Measurements from ENCODE around the gene CCDC196.

CCDC196 gene

GRCh38 chr14:66453469-66453868 lies 32.7 kb upstream of the CCDC196 start:
- in situ Hi-C loops (cut with MboI; ENCODE audit: low sequenced_read_pairs, unreplicated experiment) = no loop called here
- TF ChIP-seq CTCF (IDR thresholded peaks at IDR 0.05; ENCODE audit: borderline replicate concordance, control extremely low read depth, extremely low read depth, insufficient read depth, missing control alignments) = no peak
- DNase-seq (ENCODE audit: low spot score) = no peak

- no peak for TF ChIP-seq CTCF (IDR thresholded peaks at IDR 0.05; ENCODE audit: borderline replicate concordance, control extremely low read depth, extremely low read depth, insufficient read depth, missing control alignments)
- DNase-seq (ENCODE audit: low spot score) = no peak
- in situ Hi-C loops (cut with MboI; ENCODE audit: low sequenced_read_pairs, unreplicated experiment) = no loop called here
Measured at GRCh38 chr14:66459603-66460002, 26.6 kb upstream of the CCDC196 start.

- DNase-seq (ENCODE audit: low spot score) = no peak
- no peak for TF ChIP-seq CTCF (IDR thresholded peaks at IDR 0.05; ENCODE audit: borderline replicate concordance, control extremely low read depth, extremely low read depth, insufficient read depth, missing control alignments)
- in situ Hi-C loops (cut with MboI; ENCODE audit: low sequenced_read_pairs, unreplicated experiment) = no loop called here
Measured at GRCh38 chr14:66464261-66464660, 21.9 kb upstream of the CCDC196 start.

GRCh38 chr14:66468778-66469367 lies 17.3 kb upstream of the CCDC196 start:
- DNase-seq (ENCODE audit: low spot score) = no peak
- TF ChIP-seq CTCF (IDR thresholded peaks at IDR 0.05; ENCODE audit: borderline replicate concordance, control extremely low read depth, extremely low read depth, insufficient read depth, missing control alignments) = no peak
- in situ Hi-C loops (cut with MboI; ENCODE audit: low sequenced_read_pairs, unreplicated experiment) = no loop called here

- DNase-seq (ENCODE audit: low spot score) = no peak
- in situ Hi-C loops (cut with MboI; ENCODE audit: low sequenced_read_pairs, unreplicated experiment) = no loop called here
- no peak for TF ChIP-seq CTCF (IDR thresholded peaks at IDR 0.05; ENCODE audit: borderline replicate concordance, control extremely low read depth, extremely low read depth, insufficient read depth, missing control alignments)
Measured at GRCh38 chr14:66471584-66471983, 14.6 kb upstream of the CCDC196 start.

GRCh38 chr14:66472251-66472650 lies 13.9 kb upstream of the CCDC196 start:
- no peak for TF ChIP-seq CTCF (IDR thresholded peaks at IDR 0.05; ENCODE audit: borderline replicate concordance, control extremely low read depth, extremely low read depth, insufficient read depth, missing control alignments)
- in situ Hi-C loops (cut with MboI; ENCODE audit: low sequenced_read_pairs, unreplicated experiment) = no loop called here
- DNase-seq (ENCODE audit: low spot score) = no peak

Measured in GM13976 (cell line).